ENCODE data around the gene NOSIP.

The NOSIP gene

GRCh38 chr19:49542446-49542845 lies 37.9 kb downstream of the NOSIP start:
- no peak for DNase-seq

GRCh38 chr19:49541914-49542313 lies 38.4 kb downstream of the NOSIP start:
- DNase-seq = no peak

GRCh38 chr19:49539192-49539952 lies 41.0 kb downstream of the NOSIP start:
- no peak for DNase-seq

GRCh38 chr19:49538643-49539042 lies 41.7 kb downstream of the NOSIP start:
- DNase-seq = no peak

- no peak for DNase-seq
Measured at GRCh38 chr19:49536921-49537462, 43.4 kb downstream of the NOSIP start.

- DNase-seq = no peak
Measured at GRCh38 chr19:49534632-49535385, 45.5 kb downstream of the NOSIP start.

GRCh38 chr19:49533551-49534488 lies 46.5 kb downstream of the NOSIP start:
- no peak for DNase-seq

GRCh38 chr19:49530708-49531107 lies 49.6 kb downstream of the NOSIP start:
- no peak for DNase-seq

- no peak for DNase-seq
Measured at GRCh38 chr19:49528211-49528771, 52.1 kb downstream of the NOSIP start.

GRCh38 chr19:49524812-49525455 lies 55.4 kb downstream of the NOSIP start:
- no peak for DNase-seq

- DNase-seq = no peak
Measured at GRCh38 chr19:49520705-49521319, 59.5 kb downstream of the NOSIP start.

- no peak for DNase-seq
Measured at GRCh38 chr19:49518033-49518432, 62.3 kb downstream of the NOSIP start.

- DNase-seq = no peak
Measured at GRCh38 chr19:49515767-49516166, 64.6 kb downstream of the NOSIP start.

GRCh38 chr19:49514151-49514550 lies 66.2 kb downstream of the NOSIP start:
- DNase-seq = no peak

- DNase-seq = no peak
Measured at GRCh38 chr19:49513746-49514118, 66.6 kb downstream of the NOSIP start.

GRCh38 chr19:49512970-49513745 lies 67.2 kb downstream of the NOSIP start:
- peak; percentile 58 for DNase-seq

GRCh38 chr19:49507803-49508494 lies 72.4 kb downstream of the NOSIP start:
- DNase-seq = no peak

- peak; percentile 4 for DNase-seq
Measured at GRCh38 chr19:49506575-49507105, 73.7 kb downstream of the NOSIP start.

Measured in NCI-H1417 treated with DMSO at 0.1 percent for 48 hours (cell line).